HEK293 (cell line): ENCODE measurements around the gene PCTP.
A peak's percentile ranks its signal among the peaks of the same experiment; 100 is the strongest.

ENCODE experiments used
- CTCF ChIA-PET: fragments of 350-600 bp; formaldehyde crosslinking; extraction: SDS; loops from one replicate; lab custom pipeline; 2021; ENCODE audit warnings: antibody characterized with exemption; lab: Yijun Ruan, JAX
- POLR2A ChIA-PET: fragments of 300-600 bp; formaldehyde crosslinking; extraction: SDS; loops from one replicate; lab custom pipeline; 2020; ENCODE audit warnings: antibody characterized with exemption, inconsistent platforms; lab: Yijun Ruan, JAX
- H3K27ac ChIP-seq: fragments of 200-500 bp; sonication (Bioruptor generic); 2 replicates; pipeline ENCODE4 v1.5.1; 2014; ENCODE audit warnings: low read depth, low read length, control low read depth, inconsistent platforms; ENCODE audit errors: extremely low read depth
- H3K36me3 ChIP-seq, 2 experiments: fragments of 200-500 bp in 1 of 2; sonication (Bioruptor generic) in 1 of 2; 1 replicate in 1 of 2; 2 replicates in 1 of 2; pipeline ENCODE4 v1.5.1; 2014 to 2017; ENCODE audit warnings: inconsistent platforms in 2 of 2, low read length in 2 of 2; ENCODE audit not compliant: control insufficient read depth in 2 of 2, insufficient read depth in 1 of 2
- H3K4me1 ChIP-seq: fragments of 200-500 bp; sonication (Bioruptor generic); 2 replicates; pipeline ENCODE4 v1.5.1; 2014; ENCODE audit warnings: mild to moderate bottlenecking, low read length, inconsistent platforms; ENCODE audit not compliant: control insufficient read depth, insufficient read depth
- H3K4me3 ChIP-seq: 2 replicates; pipeline ENCODE4 v1.5.1; 2011; ENCODE audit warnings: low read depth, mild to moderate bottlenecking, control low read depth, low read length, moderate library complexity
- H3K9me3 ChIP-seq: fragments of 200-500 bp; sonication (Bioruptor generic); 2 replicates; pipeline ENCODE4 v1.5.1; 2014; ENCODE audit warnings: low read depth, low read length, inconsistent platforms; ENCODE audit not compliant: control insufficient read depth, insufficient read depth
- ATF2 ChIP-seq: fragments of 450-650 bp; formaldehyde crosslinking; IDR thresholded peaks from 2 replicates; pipeline ENCODE4 v1.5.1; 2016; ENCODE audit warnings: missing biosample characterization, missing genetic modification characterization, low read depth
- BCL11B ChIP-seq: fragments of 450-650 bp; formaldehyde crosslinking; IDR thresholded peaks from 2 replicates; pipeline ENCODE4 v1.5.1; 2016; ENCODE audit warnings: low read depth, missing biosample characterization, missing genetic modification characterization
- HOXA7 ChIP-seq: sonication (generic); formaldehyde crosslinking; IDR thresholded peaks from 2 replicates; pipeline ENCODE4 v1.8.1; 2022; ENCODE audit warnings: missing genetic modification reagents, borderline replicate concordance
- HOXC10 ChIP-seq: sonication (generic); formaldehyde crosslinking; IDR thresholded peaks from 2 replicates; pipeline ENCODE4 v1.8.1; 2023; ENCODE audit warnings: mild to moderate bottlenecking, missing genetic modification reagents
- KLF17 ChIP-seq: fragments of 450-650 bp; formaldehyde crosslinking; IDR thresholded peaks from 2 replicates; pipeline ENCODE4 v1.5.1; 2016; ENCODE audit warnings: missing biosample characterization, missing genetic modification characterization
- OSR2 ChIP-seq: fragments of 450-650 bp; formaldehyde crosslinking; IDR thresholded peaks from 2 replicates; pipeline ENCODE4 v1.5.1; 2016; ENCODE audit warnings: missing biosample characterization, missing genetic modification characterization
- PRDM4 ChIP-seq: fragments of 450-650 bp; formaldehyde crosslinking; IDR thresholded peaks from 2 replicates; pipeline ENCODE4 v1.5.1; 2017; ENCODE audit warnings: missing biosample characterization, missing genetic modification characterization
- TRIM28 ChIP-seq: IDR thresholded peaks from 2 replicates; pipeline ENCODE4 v1.6.1; 2011; ENCODE audit warnings: low read length, control low read depth, borderline replicate concordance
- ZBTB17 ChIP-seq: fragments of 450-650 bp; formaldehyde crosslinking; IDR thresholded peaks from 2 replicates; pipeline ENCODE4 v1.5.1; 2016; ENCODE audit warnings: missing biosample characterization, missing genetic modification characterization
- ZBTB6 ChIP-seq: fragments of 450-650 bp; formaldehyde crosslinking; IDR thresholded peaks from 2 replicates; pipeline ENCODE4 v1.5.1; 2017; ENCODE audit warnings: missing biosample characterization, missing genetic modification characterization
- ZIC2 ChIP-seq: fragments of 450-650 bp; formaldehyde crosslinking; IDR thresholded peaks from 2 replicates; pipeline ENCODE4 v1.5.1; 2016; ENCODE audit warnings: missing biosample characterization, missing genetic modification characterization
- ZNF155 ChIP-seq: fragments of 450-650 bp; formaldehyde crosslinking; IDR thresholded peaks from 2 replicates; pipeline ENCODE4 v1.5.1; 2016; ENCODE audit warnings: missing biosample characterization, missing genetic modification characterization
- ZNF211 ChIP-seq: fragments of 450-650 bp; formaldehyde crosslinking; IDR thresholded peaks from 2 replicates; pipeline ENCODE4 v1.5.1; 2016; ENCODE audit warnings: low read depth, missing biosample characterization, missing genetic modification characterization
- ZNF221 ChIP-seq: fragments of 450-650 bp; formaldehyde crosslinking; IDR thresholded peaks from 2 replicates; pipeline ENCODE4 v1.5.1; 2017; ENCODE audit warnings: missing biosample characterization, missing genetic modification characterization, borderline replicate concordance
- ZNF366 ChIP-seq: fragments of 450-650 bp; formaldehyde crosslinking; conservative IDR thresholded peaks from 2 replicates; pipeline ENCODE4 v1.5.1; 2016; ENCODE audit warnings: missing biosample characterization, missing genetic modification characterization
- ZNF514 ChIP-seq: fragments of 450-650 bp; formaldehyde crosslinking; IDR thresholded peaks from 2 replicates; pipeline ENCODE4 v1.5.1; 2016; ENCODE audit warnings: missing biosample characterization, missing genetic modification characterization
- ZNF558 ChIP-seq: fragments of 450-650 bp; formaldehyde crosslinking; IDR thresholded peaks from 2 replicates; pipeline ENCODE4 v1.5.1; 2016; ENCODE audit warnings: missing biosample characterization, missing genetic modification characterization
- ZNF596 ChIP-seq: fragments of 450-650 bp; IDR thresholded peaks from 2 replicates; pipeline ENCODE4 v1.5.0; 2018; ENCODE audit warnings: missing biosample characterization, mild to moderate bottlenecking, missing genetic modification characterization, moderate library complexity
- ZNF624 ChIP-seq: fragments of 450-650 bp; formaldehyde crosslinking; IDR thresholded peaks from 2 replicates; pipeline ENCODE4 v1.5.1; 2017; ENCODE audit warnings: missing biosample characterization, missing genetic modification characterization
- ZNF629 ChIP-seq: fragments of 450-650 bp; formaldehyde crosslinking; IDR thresholded peaks from 2 replicates; pipeline ENCODE4 v1.5.1; 2017; ENCODE audit warnings: missing biosample characterization, missing genetic modification characterization
- ZNF660 ChIP-seq: fragments of 450-650 bp; IDR thresholded peaks from 2 replicates; pipeline ENCODE4 v1.5.1; 2018; ENCODE audit warnings: missing biosample characterization, mild to moderate bottlenecking, missing genetic modification characterization
- ZNF692 ChIP-seq: fragments of 450-650 bp; formaldehyde crosslinking; IDR thresholded peaks from 2 replicates; pipeline ENCODE4 v1.5.1; 2016; ENCODE audit warnings: missing biosample characterization, missing genetic modification characterization
- ZNF791 ChIP-seq: fragments of 450-650 bp; formaldehyde crosslinking; IDR thresholded peaks from 2 replicates; pipeline ENCODE4 v1.5.1; 2016; ENCODE audit warnings: missing biosample characterization, missing genetic modification characterization

The PCTP gene

GRCh38 chr17:55729484-55729883, 21.4 kb upstream of the PCTP start (continued):
- TF ChIP-seq ZNF624 (tag by site-specific recombination) (no peak), ZNF596 (no peak)

GRCh38 chr17:55730380-55730779, 20.5 kb upstream of the PCTP start:
- ChIA-PET CTCF (interaction anchor here (1.3 to 4.3 kb wide), 2 partner anchors 12 to 15 kb away, joined by 4 to 26 read pairs; no protein-coding TSS in a partner anchor), POLR2A (no interaction called here)
- H3K9me3 ChIP-seq = no peaks in the 10 kb centered on the region
- H3K4me3 ChIP-seq = no peak overlapping the region
- TF ChIP-seq ZNF692 (tag by site-specific recombination) = no peak
- TF ChIP-seq ZIC2 (tag by site-specific recombination) = no peak
- TF ChIP-seq ZNF211 (tag by site-specific recombination) = no peak
- no peak for TF ChIP-seq ZNF221
- no peak for TF ChIP-seq HOXC10 (CRISPR knock-in tag)
- no peak for TF ChIP-seq ZBTB6 (tag by site-specific recombination)
- TF ChIP-seq ZNF558 (tag by site-specific recombination) = no peak
- no peak for TF ChIP-seq HOXA7 (CRISPR knock-in tag)
- no peak for TF ChIP-seq ATF2 (tag by site-specific recombination)
- TF ChIP-seq ZNF791 = no peak
- no peaks in the 10 kb centered on the region for H3K36me3 ChIP-seq
- H3K4me1 ChIP-seq = peaks cover 45% of the 10 kb centered on the region
- H3K27ac ChIP-seq = no peak overlapping the region

GRCh38 chr17:55730808-55731207, 20.0 kb upstream of the PCTP start:
- TF ChIP-seq BCL11B (tag by site-specific recombination) (no peak), ZBTB17 (tag by site-specific recombination) (peak; percentile 71)
- TF ChIP-seq, all 188 proteins: peak for 1
- H3K27ac ChIP-seq = no peak overlapping the region
- peaks cover 43% of the 10 kb centered on the region for H3K4me1 ChIP-seq
- CTCF ChIA-PET = interaction anchor here (1.3 to 4.3 kb wide), 2 partner anchors 12 to 15 kb away, joined by 4 to 26 read pairs; no protein-coding TSS in a partner anchor
- no peak overlapping the region for H3K4me3 ChIP-seq
- H3K36me3 ChIP-seq = no peaks in the 10 kb centered on the region
- POLR2A ChIA-PET = no interaction called here
- H3K9me3 ChIP-seq = no peaks in the 10 kb centered on the region

- ChIA-PET CTCF (interaction anchor here (1.3 to 4.3 kb wide), 3 partner anchors 13 to 16 kb away, joined by 4 to 26 read pairs (median 22); no protein-coding TSS in a partner anchor), POLR2A (interaction anchor here (1.0 kb wide), 1 partner anchor 19 kb away, joined by 5 read pairs; the partner anchor contains the start of gene PCTP)
- no peak overlapping the region for H3K4me3 ChIP-seq
- peaks cover 34% of the 10 kb centered on the region for H3K4me1 ChIP-seq
- H3K9me3 ChIP-seq = no peaks in the 10 kb centered on the region
- no peaks in the 10 kb centered on the region for H3K36me3 ChIP-seq
- peak overlapping the region; percentile 42 for H3K27ac ChIP-seq
- TF ChIP-seq KLF17 (tag by site-specific recombination) = peak; percentile 32; the same call in 1 of the 2 replicates
- TF ChIP-seq ZNF155 (tag by site-specific recombination) = no peak
- 0 out of 2 replicates have a peak, but pooled peaks have one; percentile 33 for TF ChIP-seq ZNF366 (tag by site-specific recombination)
- TF ChIP-seq PRDM4 (tag by site-specific recombination) = no peak
- TF ChIP-seq ZNF629 (tag by site-specific recombination) = peak; percentile 85
- TF ChIP-seq ZNF514 = no peak
- TF ChIP-seq TRIM28 = peak; percentile 55
- TF ChIP-seq ZNF660 (tag by site-specific recombination) = 0 out of 2 replicates have a peak, but pooled peaks have one; percentile 36
- TF ChIP-seq OSR2 = peak; percentile 70; the same call in 1 of the 2 replicates
Observed at GRCh38 chr17:55731586-55732250, 19.1 kb upstream of the PCTP start.
